ENCODE data around the gene FAM110A.
"Not testable (repeated sequence)": the region's sequence is repeated elsewhere in the genome, so short reads cannot be mapped to it uniquely, and the experiment has no call there.

FAM110A gene

GRCh38 chr20:833450-834150, at the start of gene FAM110A:
Gene FAM110A (plus strand): TSS chr20:833715. CDS start chr20:844805, 11,090 bp downstream.
- peak; percentile 85 for DNase-seq (ENCODE audit: low spot score)

DNA sequence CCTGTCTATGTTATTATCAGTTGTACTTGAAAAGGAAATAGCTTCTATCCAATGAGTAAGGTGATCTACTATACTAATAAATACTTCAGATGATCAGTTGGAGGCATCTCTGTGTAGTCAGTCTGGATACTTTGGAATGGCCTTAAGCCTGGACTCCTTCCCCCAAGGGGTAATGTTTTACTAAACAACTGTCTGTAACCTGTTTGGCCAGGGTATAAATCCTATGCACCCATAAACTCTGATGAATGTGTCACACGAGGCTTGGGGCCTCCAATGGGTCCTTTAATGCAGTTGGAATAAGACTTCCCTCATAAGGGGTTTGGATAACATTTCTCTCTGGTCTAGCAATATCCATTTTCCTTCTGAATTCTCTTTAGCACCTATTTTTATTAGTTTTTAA, 45.7 kb upstream of the FAM110A start:
- DNase-seq (ENCODE audit: low spot score) = no peak

DNA sequence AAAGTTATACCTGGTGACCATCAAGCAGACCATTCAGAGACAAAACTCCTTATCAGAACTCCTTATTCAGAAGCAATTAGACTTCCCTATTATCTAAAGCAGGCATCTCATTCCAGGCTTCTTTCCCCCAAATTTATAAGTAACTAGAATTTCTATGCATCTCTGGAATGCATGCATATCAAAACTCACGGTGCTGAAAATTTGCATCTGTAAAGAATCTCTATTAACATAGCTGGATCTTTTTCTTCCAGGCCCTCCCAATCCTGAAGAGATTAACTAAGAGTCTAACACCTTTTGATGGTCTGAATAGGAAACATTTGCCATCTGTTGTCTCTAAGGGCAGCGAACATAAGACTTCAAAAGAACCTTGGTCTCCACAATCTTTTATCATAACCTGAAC, 42.5 kb upstream of the FAM110A start:
- DNase-seq (ENCODE audit: low spot score) = no peak

GRCh38 chr20:792248-792647, 41.3 kb upstream of the FAM110A start:
- DNase-seq (ENCODE audit: low spot score) = no peak

- no peak for DNase-seq (ENCODE audit: low spot score)
Measured at GRCh38 chr20:796921-797320, 36.6 kb upstream of the FAM110A start.

DNA sequence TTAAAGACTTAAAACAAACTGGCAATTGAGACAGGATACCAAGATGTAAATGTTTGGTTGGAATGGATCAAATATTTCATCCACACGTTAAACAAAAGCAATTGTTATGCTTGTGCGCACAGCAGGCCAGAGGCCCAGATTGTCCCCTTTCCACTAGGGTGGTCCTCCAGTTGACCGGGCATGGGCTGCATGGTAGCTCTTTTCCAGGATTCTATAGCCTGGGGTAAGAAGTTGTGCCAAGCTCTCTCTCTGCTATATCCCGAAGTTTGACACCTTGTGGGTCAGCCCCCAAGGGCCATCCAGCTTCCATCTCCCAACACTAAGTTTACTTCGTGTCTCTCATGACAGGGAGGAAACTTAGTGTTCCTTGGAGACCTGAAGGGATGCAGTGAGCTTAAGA, 34.8 kb upstream of the FAM110A start:
- not testable (repeated sequence) for DNase-seq (ENCODE audit: low spot score)

- DNase-seq (ENCODE audit: low spot score) = not testable (repeated sequence)
Measured at GRCh38 chr20:800026-800425, 33.5 kb upstream of the FAM110A start.

DNA sequence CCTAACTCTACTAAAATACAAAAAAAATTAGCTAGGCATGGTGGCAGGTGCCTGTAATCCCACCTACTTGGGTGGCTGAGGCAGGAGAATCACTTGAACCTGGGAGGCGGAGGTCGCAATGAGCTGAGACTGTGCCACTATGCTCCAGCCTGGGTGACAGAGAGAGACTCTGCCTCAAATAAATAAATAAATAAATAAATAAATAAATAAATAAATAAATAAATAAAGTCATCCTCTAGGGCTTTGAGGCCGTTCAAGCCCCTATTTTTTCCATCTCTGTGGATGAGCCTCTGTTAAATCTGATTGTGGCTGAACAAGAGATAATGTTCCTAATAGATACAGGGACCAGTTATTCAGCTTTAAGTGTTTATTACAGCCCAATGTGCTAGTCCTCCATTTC, 31.8 kb upstream of the FAM110A start:
- DNase-seq (ENCODE audit: low spot score) = no peak

DNA sequence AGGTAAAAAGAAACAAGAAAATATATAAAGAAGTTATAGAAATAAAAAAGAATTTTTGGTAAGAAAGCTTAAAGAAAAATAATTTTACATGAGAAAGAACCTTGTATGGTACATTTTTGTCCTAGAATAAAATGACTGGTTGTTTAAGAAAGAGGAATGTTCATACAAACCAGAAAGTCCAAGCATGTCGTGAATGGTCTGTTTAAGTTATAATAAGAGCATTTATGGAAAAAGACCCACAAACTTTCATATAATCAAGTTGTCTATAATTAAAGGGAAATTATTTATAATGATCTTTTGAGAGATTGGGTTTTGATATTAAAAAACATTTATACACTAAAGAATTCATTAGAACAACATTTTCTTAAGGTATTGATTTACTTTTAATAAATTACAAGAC, 27.8 kb upstream of the FAM110A start:
- no peak for DNase-seq (ENCODE audit: low spot score)

DNA sequence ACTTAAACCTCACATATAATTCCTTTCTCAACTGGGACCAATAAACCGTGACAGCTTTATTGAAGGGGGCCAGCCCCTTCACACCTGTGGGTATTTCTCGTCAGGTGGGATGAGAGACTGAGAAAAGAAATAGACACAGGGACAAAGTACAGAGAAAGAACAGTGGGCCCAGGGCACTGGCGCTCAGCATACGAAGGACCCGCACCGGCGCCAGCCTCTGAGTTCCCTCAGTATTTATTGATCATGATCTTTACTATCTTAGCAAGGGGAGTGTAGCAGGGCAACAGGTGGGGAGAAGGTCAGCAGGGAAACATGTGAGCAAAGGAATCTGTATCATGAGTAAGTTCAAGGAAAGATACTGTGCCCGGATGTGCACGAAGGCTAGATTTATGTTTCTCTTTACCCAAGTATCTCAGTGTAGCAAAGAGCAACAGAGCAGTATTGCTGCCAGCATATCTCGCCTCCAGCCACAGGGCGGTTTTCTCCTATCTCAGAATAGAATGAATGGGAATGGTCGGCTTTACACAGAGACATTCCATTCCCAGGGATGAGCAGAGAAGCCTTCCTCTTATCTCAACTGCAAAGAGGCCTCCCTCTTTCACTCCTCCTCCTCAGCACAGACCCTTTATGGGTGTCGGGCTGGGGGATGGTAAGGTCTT, 21.6 kb upstream of the FAM110A start:
- DNase-seq (ENCODE audit: low spot score) = not testable (repeated sequence)

DNA sequence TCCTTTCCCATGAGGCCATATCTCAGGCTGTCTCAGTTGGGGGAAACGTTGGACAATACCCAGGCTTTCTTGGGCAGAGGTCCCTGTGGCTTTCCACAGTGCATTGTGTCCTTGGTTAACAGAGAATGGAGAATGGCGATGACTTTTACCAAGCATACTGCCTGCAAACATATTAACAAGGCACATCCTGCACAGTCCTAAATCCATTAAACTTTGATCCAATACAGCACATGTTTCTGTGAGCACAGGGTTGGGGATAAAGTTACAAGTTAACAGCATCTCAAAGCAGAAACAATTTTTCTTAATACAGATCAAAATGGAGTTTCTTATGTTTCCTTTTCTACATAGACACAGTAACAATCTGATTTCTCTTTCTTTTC, 21.1 kb upstream of the FAM110A start:
- not testable (repeated sequence) for DNase-seq (ENCODE audit: low spot score)

DNA sequence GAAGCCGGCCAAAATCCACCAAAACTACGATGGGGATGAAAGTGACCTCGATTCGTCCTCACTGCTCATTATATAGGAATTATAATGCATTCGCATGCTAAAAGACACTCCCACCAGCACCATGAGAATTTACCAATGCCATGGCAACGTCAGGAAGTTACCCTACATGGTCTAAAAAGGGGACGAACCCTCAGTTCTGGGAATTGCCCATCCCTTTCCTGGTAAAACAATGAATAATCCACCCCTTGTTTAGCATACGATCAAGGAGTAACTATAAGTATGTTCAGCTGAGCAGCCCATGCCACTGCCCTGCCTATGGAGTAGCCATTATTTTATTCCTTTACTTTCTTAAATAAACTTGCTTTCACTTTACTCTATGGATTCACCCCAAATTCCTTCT, 20.1 kb upstream of the FAM110A start:
- no peak for DNase-seq (ENCODE audit: low spot score)

GRCh38 chr20:815226-815625, 18.3 kb upstream of the FAM110A start:
- no peak for DNase-seq (ENCODE audit: low spot score)

DNA sequence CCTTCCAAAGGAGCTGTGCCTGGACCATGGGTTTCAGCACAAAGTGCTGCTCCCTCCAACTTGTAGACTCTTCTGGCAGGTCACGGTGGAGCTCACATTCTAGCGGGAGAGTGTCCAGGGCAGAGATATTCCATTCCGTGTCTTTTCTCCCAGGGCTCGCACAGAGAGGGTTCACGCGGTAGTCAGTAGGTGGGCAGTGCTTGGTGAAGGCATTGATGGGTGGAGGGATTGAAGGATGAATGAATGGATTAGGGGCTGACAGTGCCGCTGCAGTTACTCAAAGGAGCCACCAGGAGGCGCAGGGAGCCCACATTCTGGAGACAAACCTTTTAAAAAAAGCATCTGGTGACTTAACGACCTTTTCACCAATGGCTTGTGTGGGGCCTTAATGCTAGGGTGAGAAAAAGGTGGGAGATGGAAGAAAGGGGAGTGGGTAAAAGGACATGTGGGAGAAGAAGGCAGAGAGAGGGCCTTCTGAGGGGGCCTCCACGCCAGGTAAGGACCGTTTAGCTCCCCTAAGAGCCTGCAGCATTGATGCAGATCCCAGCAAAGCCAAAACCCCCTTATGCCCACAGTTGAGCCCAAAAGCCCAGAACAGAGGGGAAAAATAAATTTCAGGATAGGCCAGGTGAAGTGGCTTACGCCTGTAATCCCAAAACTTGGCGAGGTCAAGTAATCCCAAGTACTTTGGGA, 17.5 kb upstream of the FAM110A start:
- no peak for DNase-seq (ENCODE audit: low spot score)

DNA sequence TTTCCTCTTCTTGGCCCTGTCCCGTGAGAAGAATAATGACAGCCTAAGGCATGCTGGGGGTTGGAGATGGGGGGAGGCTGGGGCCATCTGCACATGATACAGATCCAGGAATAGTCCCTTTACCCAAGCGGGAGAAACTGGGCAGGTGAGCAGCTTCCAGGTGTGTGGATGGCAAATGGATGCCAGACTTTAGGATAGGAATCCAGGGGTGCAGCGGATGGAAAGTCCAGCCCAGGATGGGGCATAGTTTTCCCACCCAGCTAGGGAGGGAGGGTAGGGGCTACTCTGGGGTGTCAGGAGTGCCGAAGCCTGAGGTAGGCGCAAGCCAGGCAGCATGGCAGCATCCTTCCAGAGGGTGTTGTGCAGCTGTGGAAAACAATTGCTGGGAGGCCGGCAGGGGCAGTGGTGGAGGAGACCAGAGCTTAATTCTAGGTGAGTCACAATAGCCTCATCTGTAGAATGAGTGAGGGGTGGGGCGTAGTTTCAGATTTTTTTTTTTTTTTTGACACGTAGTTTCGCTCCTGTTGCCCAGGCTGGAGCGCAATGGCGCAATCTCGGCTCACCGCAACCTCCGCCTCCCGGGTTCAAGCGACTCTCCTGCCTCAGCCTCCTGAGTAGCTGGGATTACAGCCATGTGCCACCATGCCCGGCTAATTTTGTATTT, 15.4 kb upstream of the FAM110A start:
- DNase-seq (ENCODE audit: low spot score) = no peak

- DNase-seq (ENCODE audit: low spot score) = no peak
Measured at GRCh38 chr20:819680-820322, 13.7 kb upstream of the FAM110A start.

GRCh38 chr20:820323-820953, 13.1 kb upstream of the FAM110A start:
- no peak for DNase-seq (ENCODE audit: low spot score)

GRCh38 chr20:821046-821730, 12.3 kb upstream of the FAM110A start:
- no peak for DNase-seq (ENCODE audit: low spot score)

- no peak for DNase-seq (ENCODE audit: low spot score)
Measured at GRCh38 chr20:821731-822065, 11.8 kb upstream of the FAM110A start.

DNA sequence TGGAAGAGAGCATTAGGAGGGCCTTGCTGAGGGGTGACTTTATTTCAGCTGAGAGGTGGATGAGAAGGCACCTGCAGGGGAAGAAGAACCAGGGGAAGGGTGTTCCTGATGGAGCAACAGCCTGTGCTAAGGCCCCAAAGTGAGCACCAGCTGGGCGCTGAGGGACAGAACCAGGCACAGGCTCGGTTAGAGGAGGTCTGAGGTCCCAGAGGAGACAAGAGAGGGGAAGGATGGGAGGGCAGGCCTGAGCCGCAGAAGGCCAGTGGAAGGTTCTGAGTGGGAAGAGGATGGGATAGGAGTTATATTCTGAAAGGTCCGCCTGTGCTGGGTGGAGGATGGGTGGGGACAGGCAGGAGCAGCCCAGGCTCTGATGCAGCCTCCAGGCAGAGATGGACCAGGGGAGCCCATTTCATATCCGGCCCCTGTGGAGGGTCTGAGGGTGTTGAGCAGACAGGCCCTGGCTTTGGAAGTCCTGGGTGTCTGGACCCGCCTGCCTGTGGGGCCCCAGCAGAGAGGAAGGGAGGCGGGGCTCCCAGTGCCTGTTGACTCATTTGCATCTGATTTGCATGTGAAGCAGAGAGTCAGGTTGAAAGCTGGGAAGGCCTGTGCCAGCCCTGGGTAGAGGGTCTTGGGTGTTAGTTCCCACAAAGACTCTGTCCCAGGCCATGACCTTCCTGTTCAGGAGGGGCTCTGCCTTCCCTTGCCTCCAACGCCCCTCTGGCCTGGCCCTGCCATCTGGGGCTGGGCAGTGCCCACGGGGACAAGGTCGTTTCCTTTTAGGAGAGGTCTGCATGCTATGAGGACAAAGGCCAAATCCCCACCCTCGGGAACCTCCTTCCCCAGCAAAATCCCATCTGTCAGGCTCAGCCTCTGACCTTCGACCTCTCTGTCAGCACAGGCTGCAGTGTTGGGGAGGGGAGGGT, 10.6 kb upstream of the FAM110A start:
- DNase-seq (ENCODE audit: low spot score) = no peak
